Kidney (tissue), 14 donors: ENCODE results near the gene SLC30A3. TPM values are rescaled to one million over a fixed set of nuclear protein-coding genes. Genes with fewer than 3 reads are reported as not detected.

Experiments used
- DNase-seq, 5 donors: peaks; one replicate each; pipeline ENCODE4 v3.0.0-alpha.2; 2013 to 2020
- FAIRE-seq: peaks from 2 replicates; lab custom pipeline; 2012; peaks lifted over from hg19 to GRCh38; lab: Jason Lieb, UNC
- H3K27ac ChIP-seq, 2 donors: one replicate each; pipeline ENCODE4 v1.7.0; 2013; ENCODE audit warnings: low read depth in 2 of 2, low read length in 2 of 2, inconsistent platforms in 1 of 2
- H3K27me3 ChIP-seq: one replicate; pipeline ENCODE4 v1.7.1; 2013; ENCODE audit warnings: low read length, inconsistent platforms; ENCODE audit not compliant: control insufficient read depth, insufficient read depth
- H3K36me3 ChIP-seq, 3 donors: one replicate each; pipeline versions ENCODE4 v1.7.0 to v1.7.1; 2013; ENCODE audit warnings: low read length in 3 of 3, control low read depth in 1 of 3, inconsistent platforms in 1 of 3; ENCODE audit not compliant: insufficient read depth in 3 of 3, control insufficient read depth in 2 of 3
- H3K4me1 ChIP-seq, 3 donors: one replicate each; pipeline versions ENCODE4 v1.7.0 to v1.7.1; 2013; ENCODE audit warnings: low read length in 3 of 3, inconsistent platforms in 1 of 3, low read depth in 1 of 3; ENCODE audit not compliant: control insufficient read depth in 2 of 3, insufficient read depth in 2 of 3
- H3K4me3 ChIP-seq, 3 donors: one replicate each; pipeline versions ENCODE4 v1.7.0 to v1.8.1; 2013; ENCODE audit warnings: low read length in 3 of 3, control low read depth in 1 of 3, inconsistent platforms in 1 of 3
- H3K9ac ChIP-seq, 3 donors: one replicate each; pipeline versions ENCODE4 v1.7.0 to v1.7.1; 2013; ENCODE audit warnings: low read length in 3 of 3, control low read depth in 1 of 3, inconsistent platforms in 1 of 3
- H3K9me3 ChIP-seq, 3 donors: one replicate each; pipeline versions ENCODE4 v1.7.0 to v1.7.1; 2013; ENCODE audit warnings: low read length in 3 of 3, control low read depth in 1 of 3, inconsistent platforms in 1 of 3; ENCODE audit not compliant: control insufficient read depth in 2 of 3, insufficient read depth in 1 of 3
- intact Hi-C: fragments of 100-400 bp; cut with DNase I; formaldehyde crosslinking; loops from one replicate; pipeline ENCODE4 v1.11.1; 2022
- polyA plus RNA-seq: library from polyadenylated mRNA; stranded (reverse); fragments of 350-450 nt; fragmentation: Illumina TruSeq; extraction: RNeasy Lipid Tissue Mini Kit (QIAGEN cat#74804); gene quantifications from one replicate; pipeline ENCODE4 v1.2.3, GENCODE V29; 2014; ENCODE audit warnings: low read depth, low replicate concordance; ENCODE audit not compliant: insufficient read depth
- total RNA-seq: library from RNA; stranded (reverse); fragmentation: NEBNext Ultra II Directional; extraction: Animal tissue kit (Norgen Biotek cat#: 25700); gene quantifications from one replicate; pipeline ENCODE4 v1.2.1, GENCODE V29; 2021
- TF ChIP-seq, protein P1 (sequence below): IDR thresholded peaks from 3 replicates; pipeline ENCODE4 v1.5.1; 2012; ENCODE audit warnings: mild to moderate bottlenecking, moderate library complexity, borderline replicate concordance; ENCODE audit not compliant: insufficient read depth; ENCODE audit errors: extremely low read depth
- donor health status: control.
- donor health status: control.
- donor health status: control.
- donor health status: control.
- donor health status: control.
- donor health status: DM: yes; HTN: yes; CAD: no.
- donor health status: Normal renal cell carcinoma (clear cell type).

The SLC30A3 gene
- total and polyA plus RNA-seq, 2 donors from 2014 or later = 0.31 TPM; not detected in 1

DNA sequence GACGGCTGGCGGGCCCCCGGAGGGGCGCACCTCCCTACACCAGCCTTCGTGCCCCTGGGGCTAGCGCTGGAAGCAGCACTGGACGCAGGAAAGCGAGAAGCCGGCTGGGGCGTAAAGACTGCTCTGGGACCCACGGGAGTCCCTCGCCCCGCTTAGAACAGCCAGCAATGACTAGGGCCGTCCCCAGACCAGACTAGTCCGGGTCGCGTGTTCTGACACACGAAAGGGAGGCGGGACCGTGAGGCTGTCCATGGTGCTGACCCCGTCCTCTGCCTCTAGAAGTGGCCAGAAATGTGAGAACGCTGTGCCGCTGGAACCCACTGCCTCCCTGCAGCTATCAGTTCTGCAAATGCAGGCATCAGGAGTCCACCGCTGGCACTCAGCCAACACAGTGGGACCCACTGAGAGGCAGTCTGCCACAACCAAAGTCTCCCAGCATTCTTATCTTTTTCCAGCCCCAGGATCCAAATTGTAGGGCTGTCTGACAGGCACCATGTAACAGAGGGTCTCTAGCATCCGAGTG lies 45.6 kb upstream of the SLC30A3 start, which contains the start of gene UCN:
Gene UCN (minus strand): TSS at position 87 of the 523 bp plus-strand sequence. CDS start 550 bp downstream, outside the sequence.
- DNase-seq = peak; percentile 80 to 90 (median 88)
- intact Hi-C loops = loop anchor here (10.0 kb wide), 1 partner anchor 214 kb away; no protein-coding TSS in a partner anchor
- Histone ChIP-seq H3K27ac (no peak within 1 kb of the TSS), H3K4me3 (no peak within 1 kb of the TSS), H3K4me1 (peaks cover 0 to 3% (median 0%) of the 10 kb centered on the region in 3 donors), H3K9ac (no peak within 1 kb of the TSS), H3K27me3 (peaks cover 17% of the 10 kb centered on the region), H3K36me3 (no peaks in the 10 kb centered on the region), H3K9me3 (no peaks in the 10 kb centered on the region)
- FAIRE-seq = no peak
- TF ChIP-seq, protein P1, sequence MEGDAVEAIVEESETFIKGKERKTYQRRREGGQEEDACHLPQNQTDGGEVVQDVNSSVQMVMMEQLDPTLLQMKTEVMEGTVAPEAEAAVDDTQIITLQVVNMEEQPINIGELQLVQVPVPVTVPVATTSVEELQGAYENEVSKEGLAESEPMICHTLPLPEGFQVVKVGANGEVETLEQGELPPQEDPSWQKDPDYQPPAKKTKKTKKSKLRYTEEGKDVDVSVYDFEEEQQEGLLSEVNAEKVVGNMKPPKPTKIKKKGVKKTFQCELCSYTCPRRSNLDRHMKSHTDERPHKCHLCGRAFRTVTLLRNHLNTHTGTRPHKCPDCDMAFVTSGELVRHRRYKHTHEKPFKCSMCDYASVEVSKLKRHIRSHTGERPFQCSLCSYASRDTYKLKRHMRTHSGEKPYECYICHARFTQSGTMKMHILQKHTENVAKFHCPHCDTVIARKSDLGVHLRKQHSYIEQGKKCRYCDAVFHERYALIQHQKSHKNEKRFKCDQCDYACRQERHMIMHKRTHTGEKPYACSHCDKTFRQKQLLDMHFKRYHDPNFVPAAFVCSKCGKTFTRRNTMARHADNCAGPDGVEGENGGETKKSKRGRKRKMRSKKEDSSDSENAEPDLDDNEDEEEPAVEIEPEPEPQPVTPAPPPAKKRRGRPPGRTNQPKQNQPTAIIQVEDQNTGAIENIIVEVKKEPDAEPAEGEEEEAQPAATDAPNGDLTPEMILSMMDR = no peak

GRCh38 chr2:27307545-27308358 lies 44.9 kb upstream of the SLC30A3 start:
- intact Hi-C loops = loop anchor here (10.0 kb wide), 1 partner anchor 213 kb away; no protein-coding TSS in a partner anchor
- DNase-seq (peak in 2 of 5 donors; percentile 59 to 63), FAIRE-seq (no peak)
- Histone ChIP-seq H3K36me3 (no peaks in the 10 kb centered on the region), H3K4me3 (no peak overlapping the region), H3K9ac (no peak overlapping the region), H3K27ac (no peak overlapping the region), H3K9me3 (no peaks in the 10 kb centered on the region), H3K27me3 (peaks cover 17% of the 10 kb centered on the region), H3K4me1 (peaks cover 0 to 3% (median 0%) of the 10 kb centered on the region in 3 donors)
- TF ChIP-seq, protein P1 = no peak

DNA sequence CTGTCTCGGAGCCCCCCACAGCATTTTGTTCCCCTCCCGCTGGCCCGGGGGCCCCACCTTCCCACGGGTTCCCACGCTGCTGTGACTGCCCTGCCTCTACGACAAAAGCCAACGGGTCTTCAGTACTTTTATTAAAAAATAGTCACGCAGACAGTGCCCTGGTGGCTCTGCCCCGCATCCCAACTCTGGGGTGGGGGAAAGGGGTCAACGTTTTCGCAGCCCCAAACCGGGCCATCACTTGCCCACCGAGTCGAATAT lies 44.4 kb upstream of the SLC30A3 start:
- DNase-seq (peak in 1 of 5 donors; percentile 69), FAIRE-seq (no peak)
- no peak overlapping the region for H3K9ac ChIP-seq
- intact Hi-C loops = loop anchor here (10.0 kb wide), 1 partner anchor 212 kb away; no protein-coding TSS in a partner anchor
- no peak overlapping the region for H3K4me3 ChIP-seq
- H3K4me1 ChIP-seq = peaks cover 0 to 3% (median 0%) of the 10 kb centered on the region in 3 donors
- peaks cover 17% of the 10 kb centered on the region for H3K27me3 ChIP-seq
- H3K9me3 ChIP-seq = no peaks in the 10 kb centered on the region
- TF ChIP-seq, protein P1 = no peak
- H3K27ac ChIP-seq = no peak overlapping the region
- no peaks in the 10 kb centered on the region for H3K36me3 ChIP-seq
